Colonic mucosa (tissue), 4 donors: ENCODE data around the gene TSGA10. TPM values are rescaled to one million over a fixed set of nuclear protein-coding genes. Genes with fewer than 3 reads are reported as not detected.

Source experiments
- DNase-seq: peaks from one replicate; pipeline ENCODE4 v3.0.0-alpha.2; 2020
- H3K27ac ChIP-seq: fragments of 200-600 bp; one replicate; pipeline ENCODE4 v1.8.0; 2021
- H3K27me3 ChIP-seq: fragments of 200-600 bp; one replicate; pipeline ENCODE4 v1.8.0; 2021
- H3K36me3 ChIP-seq: fragments of 200-600 bp; one replicate; pipeline ENCODE4 v1.8.0; 2021
- H3K4me1 ChIP-seq: fragments of 200-600 bp; one replicate; pipeline ENCODE4 v1.8.0; 2021; ENCODE audit warnings: mild to moderate bottlenecking
- H3K4me3 ChIP-seq: fragments of 200-600 bp; one replicate; pipeline ENCODE4 v1.8.0; 2021
- H3K9ac ChIP-seq, 2 donors: one replicate each; pipeline ENCODE4 v1.7.0; 2013; ENCODE audit warnings: control low read depth in 2 of 2, low read depth in 2 of 2, low read length in 2 of 2
- H3K9me3 ChIP-seq: fragments of 200-600 bp; one replicate; pipeline ENCODE4 v1.8.0; 2021
- intact Hi-C: fragments of 100-400 bp; cut with DNase I; formaldehyde crosslinking; loops from one replicate; pipeline ENCODE4 v1.14.1; 2022
- total RNA-seq, 2 donors: library from RNA; stranded (reverse); fragmentation: NEBNext Ultra II Directional in 1 of 2; extraction: Animal tissue kit (Norgen Biotek cat#: 25700) in 1 of 2; gene quantifications; one replicate each; pipeline ENCODE4 v1.2.1, GENCODE V29; 2021
- TF ChIP-seq, protein P1 (sequence below): fragments of 200-600 bp; IDR thresholded peaks from one replicate; pipeline ENCODE4 v1.8.0; 2022; ENCODE audit warnings: antibody characterized with exemption, mild to moderate bottlenecking
- donor health status: healthy.
- donor health status: DM: no; HTN: no; CAD: no.
- donor health status: DM: no; HTN: no; CAD: no.

The TSGA10 gene
- total RNA-seq, 2 donors from 2014 or later: 6.1 to 6.6 TPM

DNA sequence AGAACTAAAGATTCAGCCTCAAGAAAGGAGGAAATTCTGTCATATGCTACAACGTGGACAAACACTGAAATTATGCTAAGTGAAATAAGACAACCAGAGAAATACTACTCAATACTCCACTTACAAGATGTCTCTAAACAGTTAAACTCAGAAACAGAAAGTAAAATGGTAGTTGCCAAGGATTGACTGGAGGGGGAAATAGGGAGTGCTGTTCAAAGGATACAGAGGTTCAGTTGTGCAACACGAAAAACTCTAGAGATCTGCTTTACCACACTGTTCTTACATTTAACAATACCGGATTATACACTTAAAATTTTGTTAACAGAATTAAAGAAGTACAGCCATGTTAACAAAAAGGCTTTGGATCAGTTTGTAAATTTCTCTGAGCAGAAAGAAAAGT, 53.0 kb downstream of the TSGA10 start:
- Histone ChIP-seq H3K4me1 (no peaks in the 10 kb centered on the region), H3K36me3 (no peaks in the 10 kb centered on the region), H3K9me3 (no peaks in the 10 kb centered on the region), H3K9ac (no peak overlapping the region), H3K27ac (no peak overlapping the region), H3K4me3 (no peak overlapping the region), H3K27me3 (no peaks in the 10 kb centered on the region)
- intact Hi-C loops: no loop called here
- DNase-seq: no peak
- TF ChIP-seq, protein P1, sequence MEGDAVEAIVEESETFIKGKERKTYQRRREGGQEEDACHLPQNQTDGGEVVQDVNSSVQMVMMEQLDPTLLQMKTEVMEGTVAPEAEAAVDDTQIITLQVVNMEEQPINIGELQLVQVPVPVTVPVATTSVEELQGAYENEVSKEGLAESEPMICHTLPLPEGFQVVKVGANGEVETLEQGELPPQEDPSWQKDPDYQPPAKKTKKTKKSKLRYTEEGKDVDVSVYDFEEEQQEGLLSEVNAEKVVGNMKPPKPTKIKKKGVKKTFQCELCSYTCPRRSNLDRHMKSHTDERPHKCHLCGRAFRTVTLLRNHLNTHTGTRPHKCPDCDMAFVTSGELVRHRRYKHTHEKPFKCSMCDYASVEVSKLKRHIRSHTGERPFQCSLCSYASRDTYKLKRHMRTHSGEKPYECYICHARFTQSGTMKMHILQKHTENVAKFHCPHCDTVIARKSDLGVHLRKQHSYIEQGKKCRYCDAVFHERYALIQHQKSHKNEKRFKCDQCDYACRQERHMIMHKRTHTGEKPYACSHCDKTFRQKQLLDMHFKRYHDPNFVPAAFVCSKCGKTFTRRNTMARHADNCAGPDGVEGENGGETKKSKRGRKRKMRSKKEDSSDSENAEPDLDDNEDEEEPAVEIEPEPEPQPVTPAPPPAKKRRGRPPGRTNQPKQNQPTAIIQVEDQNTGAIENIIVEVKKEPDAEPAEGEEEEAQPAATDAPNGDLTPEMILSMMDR: no peak

DNA sequence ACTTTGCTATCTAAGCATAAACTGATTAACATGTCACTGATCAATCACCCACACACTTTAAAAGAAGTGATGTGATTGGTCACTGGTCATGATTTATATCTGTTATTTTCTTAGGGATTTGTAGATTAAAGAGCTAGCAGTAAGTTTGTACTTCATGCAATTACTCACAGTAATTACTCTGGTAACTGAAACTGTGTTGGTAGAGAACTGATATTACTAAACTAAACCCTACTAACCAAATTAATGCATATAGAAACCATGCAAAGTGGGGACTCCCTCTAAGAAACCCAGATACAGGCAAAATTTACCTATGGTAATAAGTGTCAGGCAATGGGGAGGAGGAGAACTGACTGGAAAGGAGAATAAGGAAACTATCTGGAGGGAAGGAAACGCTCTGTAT, 58.0 kb downstream of the TSGA10 start:
- Histone ChIP-seq H3K27me3 (no peaks in the 10 kb centered on the region), H3K9me3 (no peaks in the 10 kb centered on the region), H3K4me3 (no peak overlapping the region), H3K27ac (no peak overlapping the region), H3K4me1 (no peaks in the 10 kb centered on the region), H3K9ac (no peak overlapping the region), H3K36me3 (no peaks in the 10 kb centered on the region)
- TF ChIP-seq, protein P1: no peak
- intact Hi-C loops: no loop called here
- DNase-seq: no peak

DNA sequence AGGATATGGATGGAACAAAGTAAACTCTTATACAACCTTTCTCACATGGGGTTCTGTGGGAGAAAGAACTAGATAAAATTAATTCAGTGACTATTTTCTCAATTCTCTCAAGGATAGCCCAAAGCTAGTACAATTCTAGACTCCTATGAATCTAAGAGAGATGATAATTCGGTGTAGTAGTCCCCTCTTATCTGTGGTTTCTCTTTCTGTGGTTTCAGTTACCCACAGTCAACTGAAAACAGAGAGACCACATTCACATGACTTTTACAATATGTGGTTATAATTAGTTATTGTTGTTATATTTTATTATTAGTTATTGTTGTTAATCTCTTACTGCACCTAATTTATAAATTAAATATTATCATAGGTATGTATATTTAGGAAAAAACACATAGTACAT, 66.7 kb downstream of the TSGA10 start:
- Histone ChIP-seq H3K4me3 (no peak overlapping the region), H3K36me3 (no peaks in the 10 kb centered on the region), H3K4me1 (no peaks in the 10 kb centered on the region), H3K27me3 (no peaks in the 10 kb centered on the region), H3K9me3 (no peaks in the 10 kb centered on the region), H3K9ac (no peak overlapping the region), H3K27ac (no peak overlapping the region)
- TF ChIP-seq, protein P1: no peak
- intact Hi-C loops: no loop called here
- no peak for DNase-seq

DNA sequence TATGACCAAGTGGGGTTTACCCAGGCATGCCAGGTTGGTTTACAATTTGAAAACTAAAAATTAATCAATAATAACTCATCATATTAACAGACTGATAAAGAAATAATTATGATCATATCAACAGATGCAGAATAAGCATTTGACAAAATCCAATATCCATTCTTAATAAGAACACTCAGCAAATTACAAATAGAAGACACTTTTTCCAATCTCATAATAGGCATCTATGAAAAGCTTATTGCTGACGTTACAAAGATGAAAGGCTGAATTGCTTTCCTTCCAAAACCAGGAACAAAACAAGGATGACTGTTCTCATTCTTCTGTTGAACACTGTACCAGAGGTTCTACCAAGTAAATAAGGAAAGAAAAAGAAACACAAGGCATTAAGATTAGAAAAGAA, 68.4 kb downstream of the TSGA10 start:
- Histone ChIP-seq H3K9me3 (no peaks in the 10 kb centered on the region), H3K4me1 (no peaks in the 10 kb centered on the region), H3K36me3 (no peaks in the 10 kb centered on the region), H3K27ac (no peak overlapping the region), H3K9ac (no peak overlapping the region), H3K27me3 (no peaks in the 10 kb centered on the region), H3K4me3 (no peak overlapping the region)
- intact Hi-C loops: no loop called here
- DNase-seq: no peak
- TF ChIP-seq, protein P1: no peak

DNA sequence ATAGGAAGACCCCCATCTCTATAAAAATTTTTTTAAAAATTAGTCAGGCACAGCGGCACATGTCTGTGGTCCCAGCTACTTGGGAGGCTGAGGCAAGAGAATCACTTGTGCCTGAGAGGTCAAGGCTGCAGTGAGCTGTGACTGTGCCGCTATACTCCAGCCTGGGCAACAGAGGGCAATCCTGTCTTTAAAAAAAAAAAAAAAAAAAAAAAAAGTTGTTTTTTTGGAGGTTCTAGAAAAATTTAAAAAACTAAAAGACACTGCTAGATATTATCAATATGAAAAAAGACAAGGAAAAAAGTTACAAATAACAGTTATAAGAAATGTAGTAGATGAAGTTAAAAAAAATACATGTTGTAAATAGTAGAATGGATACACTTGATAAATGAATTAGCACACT, 69.3 kb downstream of the TSGA10 start:
- no peak for DNase-seq
- Histone ChIP-seq H3K4me1 (no peaks in the 10 kb centered on the region), H3K9me3 (no peaks in the 10 kb centered on the region), H3K4me3 (no peak overlapping the region), H3K27ac (no peak overlapping the region), H3K27me3 (no peaks in the 10 kb centered on the region), H3K9ac (no peak overlapping the region), H3K36me3 (no peaks in the 10 kb centered on the region)
- TF ChIP-seq, protein P1: peak; percentile 25
- intact Hi-C loops: no loop called here

DNA sequence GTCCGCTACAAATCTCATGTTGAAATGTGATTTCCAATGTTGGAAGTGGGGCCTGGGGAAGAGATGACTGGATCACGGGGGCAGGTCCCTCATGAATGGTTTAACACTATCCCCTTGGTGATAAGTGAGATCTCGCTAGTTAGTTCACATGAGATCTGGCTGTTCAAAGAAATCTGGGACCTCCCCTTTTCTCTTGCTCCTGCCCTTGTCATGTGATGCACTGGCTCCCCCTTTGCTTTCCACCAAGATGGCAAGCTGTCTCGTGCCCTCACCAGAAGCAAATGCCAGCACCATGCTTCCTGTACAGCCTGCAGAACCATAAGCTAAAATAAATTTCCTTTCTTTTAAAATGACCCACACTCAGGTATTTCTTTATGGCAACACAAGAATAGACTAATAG, 70.5 kb downstream of the TSGA10 start:
- Histone ChIP-seq H3K27ac (no peak overlapping the region), H3K36me3 (no peaks in the 10 kb centered on the region), H3K9ac (no peak overlapping the region), H3K4me1 (no peaks in the 10 kb centered on the region), H3K27me3 (no peaks in the 10 kb centered on the region), H3K4me3 (no peak overlapping the region), H3K9me3 (no peaks in the 10 kb centered on the region)
- DNase-seq: no peak
- TF ChIP-seq, protein P1: no peak
- intact Hi-C loops: no loop called here
